Naive B cell (primary cell): ENCODE data around the gene CNTN5. TPM values are rescaled to one million over a fixed set of nuclear protein-coding genes. Genes with fewer than 3 reads are reported as not detected.
"Not testable (repeated sequence)": the region's sequence is repeated elsewhere in the genome, so short reads cannot be mapped to it uniquely, and the experiment has no call there.

ENCODE experiments used
- ATAC-seq, 2 donors: fragments of 150-1000 bp; cut with Tn5 transposase; 2 replicates each; pipeline ENCODE4 v1.10.0; 2021; ENCODE audit warnings: low read depth in 2 of 2, mild to moderate bottlenecking in 2 of 2, moderate library complexity in 2 of 2
- DNase-seq: peaks from one replicate; pipeline ENCODE4 v3.0.0; 2022
- H3K27ac Mint-ChIP-seq, 6 donors: one replicate each; pipeline ENCODE4 v1.8.0; 2020 to 2022; ENCODE audit warnings: mild to moderate bottlenecking in 6 of 6, mixed read lengths in 6 of 6, moderate library complexity in 5 of 6, inconsistent platforms in 2 of 6
- H3K27me3 Mint-ChIP-seq, 3 donors: one replicate each; pipeline ENCODE4 v1.8.0; 2021 to 2022; ENCODE audit warnings: mixed read lengths in 3 of 3, mild to moderate bottlenecking in 1 of 3
- H3K36me3 Mint-ChIP-seq, 2 donors: one replicate each; pipeline ENCODE4 v1.8.0; 2020 to 2022; ENCODE audit warnings: mixed read lengths in 2 of 2, inconsistent platforms in 1 of 2, mild to moderate bottlenecking in 1 of 2
- H3K4me1 Mint-ChIP-seq, 3 donors: one replicate each; pipeline ENCODE4 v1.8.0; 2020 to 2022; ENCODE audit warnings: mixed read lengths in 3 of 3, inconsistent platforms in 1 of 3, mild to moderate bottlenecking in 1 of 3, moderate library complexity in 1 of 3
- H3K4me3 Mint-ChIP-seq, 8 donors: one replicate each; pipeline ENCODE4 v1.8.0; 2020 to 2022; ENCODE audit warnings: mild to moderate bottlenecking in 8 of 8, mixed read lengths in 8 of 8, moderate library complexity in 8 of 8, inconsistent platforms in 2 of 8
- H3K9me3 Mint-ChIP-seq, 7 donors: one replicate each; pipeline ENCODE4 v1.8.0; 2020 to 2022; ENCODE audit warnings: mixed read lengths in 7 of 7, mild to moderate bottlenecking in 5 of 7, inconsistent platforms in 2 of 7, moderate library complexity in 1 of 7
- polyA plus RNA-seq, 6 donors: library from polyadenylated mRNA; unstranded; fragments of 300-500 nt; fragmentation: Illumina TruSeq; gene quantifications; one replicate each; pipeline ENCODE4 v1.2.3, GENCODE V29; 2021; ENCODE audit warnings: low read depth in 6 of 6

CNTN5 gene
- polyA plus RNA-seq, 6 donors from 2014 or later = not detected

DNA sequence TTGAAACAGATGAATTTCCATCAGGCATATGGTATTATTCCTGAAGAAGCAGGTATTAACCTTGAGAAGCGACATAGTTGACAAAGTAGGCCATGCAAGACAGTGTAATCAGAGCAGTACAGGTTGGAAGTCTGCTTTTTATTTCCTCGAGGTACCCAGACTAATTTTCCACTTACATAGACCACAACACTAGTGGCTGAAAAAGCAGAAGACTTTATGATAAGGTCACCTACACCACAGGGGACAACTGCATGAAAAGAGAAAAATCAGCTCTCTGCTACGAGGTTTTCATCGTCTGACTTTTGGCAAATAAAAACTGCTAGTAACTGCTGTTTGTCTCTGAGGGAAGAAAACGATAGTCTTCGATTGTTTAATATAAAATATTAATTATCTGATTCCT, 77.5 kb downstream of the CNTN5 start:
- no peak for DNase-seq
- Mint-ChIP-seq H3K27me3 (no peaks in the 10 kb centered on the region), H3K36me3 (no peaks in the 10 kb centered on the region), H3K4me3 (no peak overlapping the region), H3K4me1 (no peaks in the 10 kb centered on the region), H3K9me3 (peaks cover 0 to 15% (median 5%) of the 10 kb centered on the region in 7 donors), H3K27ac (no peak overlapping the region)
- ATAC-seq = no peak

DNA sequence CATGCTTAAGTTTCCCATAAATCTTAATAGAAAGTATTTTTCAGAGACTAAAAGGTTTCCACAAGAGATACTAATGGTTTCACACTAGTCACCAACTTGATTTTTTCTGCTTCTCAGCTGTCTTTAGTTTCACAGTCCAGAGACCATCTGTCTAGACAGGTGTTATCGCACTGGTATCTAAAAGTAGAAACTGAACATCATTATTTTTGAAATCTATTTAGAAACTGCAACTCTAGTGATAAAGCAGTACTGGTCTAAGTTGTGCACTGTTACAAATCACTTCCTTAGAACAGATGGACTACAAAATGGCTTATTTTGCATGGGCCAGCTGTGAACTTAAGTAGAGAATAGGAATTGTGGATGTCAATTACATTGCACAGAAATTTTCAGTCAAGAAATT, 78.0 kb downstream of the CNTN5 start:
- Mint-ChIP-seq H3K9me3 (peaks cover 0 to 15% (median 8%) of the 10 kb centered on the region in 7 donors), H3K27me3 (no peaks in the 10 kb centered on the region), H3K4me1 (no peaks in the 10 kb centered on the region), H3K36me3 (no peaks in the 10 kb centered on the region), H3K4me3 (no peak overlapping the region), H3K27ac (no peak overlapping the region)
- ATAC-seq (no peak), DNase-seq (no peak)

DNA sequence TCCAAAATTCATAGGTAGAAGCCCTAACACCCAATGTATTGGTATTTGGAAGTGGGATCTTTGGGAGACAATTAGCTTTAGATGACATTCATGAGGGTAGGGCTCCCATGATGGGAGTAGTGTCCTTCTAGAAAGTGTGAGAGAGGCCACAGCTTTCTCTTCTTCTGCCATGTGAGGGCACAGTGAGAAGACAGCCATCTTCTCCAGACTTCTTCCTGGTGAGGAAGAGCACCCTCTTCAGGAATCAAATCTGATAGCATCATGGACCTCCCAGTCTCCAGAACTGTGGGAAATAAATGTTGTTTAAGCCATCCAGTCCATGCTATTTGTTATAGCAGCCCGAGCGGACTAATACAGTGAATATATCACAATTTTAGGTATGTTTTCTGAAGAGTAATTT, 96.9 kb downstream of the CNTN5 start:
- Mint-ChIP-seq H3K36me3 (no peaks in the 10 kb centered on the region), H3K27me3 (no peaks in the 10 kb centered on the region)
- no peak for ATAC-seq

DNA sequence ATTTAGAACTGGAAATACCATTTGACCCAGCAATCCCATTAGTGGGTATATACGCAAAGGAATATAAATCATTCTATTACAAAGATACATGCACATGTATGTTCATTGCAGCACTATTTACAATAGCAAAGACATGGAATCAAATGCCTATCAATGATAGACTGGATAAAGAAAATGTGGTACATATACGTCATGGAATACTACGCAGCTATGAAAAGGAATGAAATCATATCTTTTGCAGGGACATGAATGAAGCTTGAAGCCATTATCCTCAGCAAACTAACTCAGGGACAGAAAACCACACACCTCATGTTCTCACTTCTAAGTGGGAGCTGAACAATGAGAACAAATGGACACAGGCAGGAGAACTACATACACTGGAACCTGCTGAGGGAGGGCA, 113.1 kb downstream of the CNTN5 start:
- not testable (repeated sequence) for ATAC-seq, H3K36me3 Mint-ChIP-seq, H3K27ac Mint-ChIP-seq, H3K4me3 Mint-ChIP-seq, H3K27me3 Mint-ChIP-seq, DNase-seq, H3K4me1 Mint-ChIP-seq
- peaks cover 0 to 44% (median 11%) of the 10 kb centered on the region in 7 donors for H3K9me3 Mint-ChIP-seq

More for the DNA sequence above, 96.9 kb downstream of the CNTN5 start:
- Mint-ChIP-seq H3K4me3 (no peak overlapping the region), H3K9me3 (peaks cover 0 to 14% (median 6%) of the 10 kb centered on the region in 7 donors), H3K4me1 (no peaks in the 10 kb centered on the region), H3K27ac (no peak overlapping the region)
- DNase-seq = no peak

DNA sequence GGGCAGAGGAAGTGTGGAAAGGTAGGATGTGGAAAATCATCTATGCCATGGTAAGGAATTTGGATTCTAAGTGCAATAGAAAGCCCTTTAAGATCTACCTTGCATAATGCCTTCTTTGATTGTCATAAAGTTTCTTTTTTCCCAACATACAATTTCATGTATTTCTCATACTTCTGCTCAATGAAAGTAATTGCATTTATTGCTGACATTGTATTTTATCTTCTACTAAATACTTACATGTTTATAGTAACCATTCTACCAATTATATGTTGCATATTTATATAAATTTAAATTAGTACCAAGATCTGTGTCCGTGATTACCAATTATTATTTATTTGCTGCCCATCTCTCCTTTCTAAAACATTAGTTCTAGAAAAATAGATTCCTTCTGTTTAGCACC, 114.8 kb downstream of the CNTN5 start:
- Mint-ChIP-seq H3K9me3 (peaks cover 0 to 33% (median 10%) of the 10 kb centered on the region in 7 donors), H3K4me3 (no peak overlapping the region), H3K4me1 (no peaks in the 10 kb centered on the region), H3K27ac (no peak overlapping the region), H3K36me3 (no peaks in the 10 kb centered on the region), H3K27me3 (no peaks in the 10 kb centered on the region)
- DNase-seq = no peak
- no peak for ATAC-seq

DNA sequence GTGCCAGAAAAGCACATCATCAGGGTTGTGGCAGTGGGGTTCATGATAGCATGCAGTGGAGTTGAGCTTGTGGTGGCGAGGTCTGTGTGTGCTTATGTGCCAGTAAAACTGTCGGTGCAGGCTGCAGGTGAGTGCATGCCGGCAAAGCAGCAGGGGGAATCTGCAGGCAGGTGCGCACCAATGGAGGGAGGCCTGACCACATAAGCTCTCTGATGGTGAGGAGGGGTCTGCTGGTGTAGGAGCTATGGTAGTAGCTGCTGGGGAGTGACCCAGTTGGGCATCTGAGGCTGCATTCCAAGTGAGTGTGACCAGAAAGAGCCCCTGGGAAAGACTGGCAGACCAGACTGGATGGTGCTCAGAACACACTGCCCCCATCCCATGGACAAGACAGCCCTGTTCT, 121.5 kb downstream of the CNTN5 start:
- no peak for DNase-seq
- Mint-ChIP-seq H3K4me1 (no peaks in the 10 kb centered on the region), H3K36me3 (no peaks in the 10 kb centered on the region), H3K27ac (no peak overlapping the region), H3K9me3 (peaks cover 0 to 5% (median 5%) of the 10 kb centered on the region in 7 donors), H3K27me3 (no peaks in the 10 kb centered on the region), H3K4me3 (no peak overlapping the region)
- no peak for ATAC-seq

DNA sequence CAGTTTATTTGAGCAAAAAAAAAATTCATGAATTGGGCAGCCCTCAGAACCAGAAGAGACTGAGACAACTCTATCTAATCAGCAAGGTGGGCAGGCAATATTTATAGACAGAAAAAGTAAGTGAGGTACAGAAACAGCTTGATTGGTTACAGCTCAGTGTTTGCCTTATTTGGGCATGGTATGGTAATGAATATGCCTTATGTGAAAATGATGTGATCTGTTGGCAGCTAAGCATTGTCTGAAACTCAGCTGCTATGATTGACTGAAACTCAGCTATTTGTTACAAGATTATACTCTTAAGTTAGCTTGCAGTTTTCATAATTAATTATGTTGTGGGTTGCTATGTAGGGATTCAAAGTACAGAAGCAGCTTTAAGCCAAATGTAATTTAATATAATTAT, 127.6 kb downstream of the CNTN5 start:
- DNase-seq = no peak
- Mint-ChIP-seq H3K36me3 (no peaks in the 10 kb centered on the region), H3K4me3 (no peak overlapping the region), H3K27ac (no peak overlapping the region), H3K4me1 (no peaks in the 10 kb centered on the region), H3K9me3 (peaks cover 0 to 16% (median 1%) of the 10 kb centered on the region in 7 donors), H3K27me3 (no peaks in the 10 kb centered on the region)
- no peak for ATAC-seq

DNA sequence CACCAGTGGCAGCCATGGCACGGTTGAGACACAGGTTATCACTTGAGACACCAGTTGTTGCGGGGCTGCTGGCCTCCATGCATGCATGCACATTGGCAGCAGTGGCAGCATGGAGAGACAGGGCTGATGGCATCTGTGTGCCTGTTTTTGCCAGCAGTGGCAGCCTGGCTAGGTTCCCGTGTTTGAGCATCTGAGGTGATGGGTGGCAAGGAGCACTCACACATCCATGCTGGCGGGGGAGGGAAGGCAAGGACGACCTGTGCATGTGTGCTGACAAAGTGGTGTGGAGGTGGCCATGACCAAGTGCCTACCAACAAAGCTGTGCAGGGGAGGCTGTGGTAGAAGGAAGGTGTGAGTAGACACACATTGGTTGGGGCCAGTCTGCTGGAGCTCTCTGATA, 133.5 kb downstream of the CNTN5 start:
- no peak overlapping the region for H3K27ac Mint-ChIP-seq
- no peaks in the 10 kb centered on the region for H3K27me3 Mint-ChIP-seq
- no peaks in the 10 kb centered on the region for H3K36me3 Mint-ChIP-seq
- no peaks in the 10 kb centered on the region for H3K4me1 Mint-ChIP-seq
- H3K9me3 Mint-ChIP-seq = peaks cover 0 to 13% (median 2%) of the 10 kb centered on the region in 7 donors
- H3K4me3 Mint-ChIP-seq = no peak overlapping the region
- ATAC-seq (no peak), DNase-seq (no peak)

DNA sequence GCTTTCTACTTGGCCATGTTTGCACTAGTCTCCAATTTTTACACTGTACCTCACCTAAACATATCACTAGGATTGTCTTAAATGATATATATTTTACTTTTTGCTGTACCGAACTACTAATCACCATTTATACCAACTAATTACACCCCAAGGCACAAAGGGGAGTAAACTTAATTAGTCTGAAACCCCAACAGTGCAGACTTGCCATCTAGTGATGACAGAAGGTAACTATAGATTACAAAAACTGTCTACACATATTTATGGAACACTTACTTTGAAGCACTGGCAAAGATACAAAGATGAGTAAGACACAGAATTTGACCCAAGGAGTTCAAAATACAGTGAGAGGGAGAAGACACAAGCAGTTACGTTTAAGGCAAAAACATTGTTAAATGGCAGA, 139.7 kb downstream of the CNTN5 start:
- DNase-seq = no peak
- Mint-ChIP-seq H3K27me3 (no peaks in the 10 kb centered on the region), H3K4me3 (no peak overlapping the region), H3K36me3 (no peaks in the 10 kb centered on the region), H3K4me1 (no peaks in the 10 kb centered on the region), H3K9me3 (no peaks in the 10 kb centered on the region), H3K27ac (no peak overlapping the region)
- ATAC-seq = no peak

DNA sequence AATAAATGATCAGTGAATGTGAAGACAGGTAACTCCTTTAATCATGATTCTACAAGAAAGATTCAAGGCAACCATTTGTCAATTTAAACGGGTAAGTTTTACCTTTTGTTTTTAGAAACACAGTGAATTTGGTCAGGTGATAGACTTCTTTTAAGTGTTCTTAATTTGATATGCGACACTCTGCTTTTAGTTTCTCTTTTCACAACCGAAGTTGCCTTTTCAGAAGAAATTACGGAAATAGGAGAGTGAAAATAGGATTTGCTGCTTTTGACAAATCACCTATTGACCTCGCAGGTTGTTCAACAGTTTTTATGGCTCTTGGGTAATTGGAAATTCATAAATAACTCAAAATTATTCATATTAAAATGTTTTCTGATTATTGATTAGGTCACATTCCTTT, 142.1 kb downstream of the CNTN5 start:
- no peak for ATAC-seq
- no peak overlapping the region for H3K4me3 Mint-ChIP-seq
- H3K9me3 Mint-ChIP-seq = no peaks in the 10 kb centered on the region
- H3K36me3 Mint-ChIP-seq = no peaks in the 10 kb centered on the region
- H3K4me1 Mint-ChIP-seq = no peaks in the 10 kb centered on the region
- H3K27ac Mint-ChIP-seq = no peak overlapping the region
- DNase-seq = no peak
- no peaks in the 10 kb centered on the region for H3K27me3 Mint-ChIP-seq

DNA sequence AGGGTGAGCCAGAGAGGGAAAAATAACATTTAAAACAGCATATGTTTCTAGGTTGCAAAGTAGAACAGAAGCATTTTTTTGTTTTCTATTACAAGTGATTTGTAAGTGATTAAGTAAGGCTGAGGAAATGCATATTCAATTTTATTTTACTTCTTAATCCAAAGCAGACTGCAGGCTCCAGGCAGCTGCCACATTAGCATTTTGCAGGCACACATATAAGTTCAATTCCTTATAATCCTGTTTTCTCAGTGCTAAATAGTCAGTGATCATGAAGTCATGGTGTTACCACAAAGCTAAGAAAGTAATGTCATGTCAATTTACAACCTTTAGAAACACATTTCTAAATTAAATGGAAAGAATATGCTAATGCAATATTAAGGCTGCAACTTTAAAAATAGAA, 149.8 kb downstream of the CNTN5 start:
- H3K27ac Mint-ChIP-seq = no peak overlapping the region
- DNase-seq (no peak), ATAC-seq (no peak)
- H3K36me3 Mint-ChIP-seq = no peaks in the 10 kb centered on the region
- H3K9me3 Mint-ChIP-seq = peaks cover 0 to 3% (median 2%) of the 10 kb centered on the region in 7 donors
- no peaks in the 10 kb centered on the region for H3K27me3 Mint-ChIP-seq
- H3K4me1 Mint-ChIP-seq = no peaks in the 10 kb centered on the region
- no peak overlapping the region for H3K4me3 Mint-ChIP-seq

DNA sequence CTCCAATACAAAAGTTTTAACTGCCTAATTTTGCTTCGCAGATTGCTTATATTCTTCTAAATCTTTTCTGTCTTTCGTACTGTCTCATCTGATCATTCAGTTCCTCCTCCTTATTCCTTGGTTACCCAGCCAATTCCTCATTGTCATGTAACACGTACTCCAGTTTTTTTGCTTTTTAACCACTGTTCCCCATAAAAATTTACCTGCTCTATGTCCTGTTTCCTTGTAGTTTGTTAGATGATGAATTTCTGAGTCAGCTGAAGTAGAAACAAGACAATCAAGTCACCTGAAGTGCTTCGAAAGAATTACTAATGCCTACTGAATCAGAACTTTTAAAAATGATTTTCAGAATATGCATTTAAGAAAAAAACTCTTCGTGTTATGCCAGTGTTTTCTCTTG, 150.6 kb downstream of the CNTN5 start:
- H3K27ac Mint-ChIP-seq = no peak overlapping the region
- peaks cover 0 to 3% (median 2%) of the 10 kb centered on the region in 7 donors for H3K9me3 Mint-ChIP-seq
- no peak for DNase-seq
- ATAC-seq = no peak
- no peaks in the 10 kb centered on the region for H3K4me1 Mint-ChIP-seq
- H3K27me3 Mint-ChIP-seq = no peaks in the 10 kb centered on the region
- no peaks in the 10 kb centered on the region for H3K36me3 Mint-ChIP-seq
- H3K4me3 Mint-ChIP-seq = no peak overlapping the region

DNA sequence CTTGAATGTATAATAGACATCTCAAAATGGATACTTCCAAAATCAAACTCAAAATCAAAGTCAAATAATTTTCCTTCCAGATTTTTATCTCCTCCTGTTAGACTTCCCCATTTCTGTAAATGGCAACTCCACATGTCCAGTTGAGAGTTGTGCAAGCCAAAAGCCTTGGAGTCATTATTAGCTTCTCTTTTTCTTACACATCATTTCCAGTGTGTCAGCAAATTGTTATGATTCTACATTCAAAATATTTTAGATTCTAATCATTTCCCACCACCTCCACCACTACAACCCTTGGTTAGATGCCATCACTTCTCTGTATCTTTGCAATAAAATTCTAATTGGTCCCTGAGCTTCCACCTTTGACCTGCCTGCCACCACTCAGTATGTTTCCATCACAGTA, 155.7 kb downstream of the CNTN5 start:
- no peaks in the 10 kb centered on the region for H3K36me3 Mint-ChIP-seq
- peaks cover 0 to 17% (median 4%) of the 10 kb centered on the region in 7 donors for H3K9me3 Mint-ChIP-seq
- ATAC-seq (no peak), DNase-seq (no peak)
- H3K4me3 Mint-ChIP-seq = no peak overlapping the region
- no peaks in the 10 kb centered on the region for H3K27me3 Mint-ChIP-seq
- H3K27ac Mint-ChIP-seq = no peak overlapping the region
- H3K4me1 Mint-ChIP-seq = no peaks in the 10 kb centered on the region

DNA sequence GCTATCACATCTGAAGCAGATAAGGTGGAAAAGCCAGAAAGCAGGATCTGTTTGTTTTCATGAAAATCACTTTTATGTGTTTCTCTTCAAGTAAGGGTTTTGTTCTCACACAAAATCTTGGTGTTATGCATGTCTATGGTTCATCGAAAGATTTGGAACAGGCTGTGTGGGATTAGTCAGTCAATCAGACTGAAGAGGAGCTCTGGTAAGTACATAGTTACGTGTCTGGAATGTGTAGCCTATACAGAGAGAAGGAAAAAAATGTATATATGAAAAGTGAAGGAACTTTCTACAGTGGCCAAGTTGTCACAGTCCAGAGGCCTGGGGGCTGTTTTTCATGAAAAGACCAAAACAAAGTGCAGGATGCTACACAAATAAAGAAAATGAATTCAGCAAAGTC, 156.7 kb downstream of the CNTN5 start:
- H3K9me3 Mint-ChIP-seq = peaks cover 0 to 17% (median 3%) of the 10 kb centered on the region in 7 donors
- no peak overlapping the region for H3K27ac Mint-ChIP-seq
- no peak for ATAC-seq

DNA sequence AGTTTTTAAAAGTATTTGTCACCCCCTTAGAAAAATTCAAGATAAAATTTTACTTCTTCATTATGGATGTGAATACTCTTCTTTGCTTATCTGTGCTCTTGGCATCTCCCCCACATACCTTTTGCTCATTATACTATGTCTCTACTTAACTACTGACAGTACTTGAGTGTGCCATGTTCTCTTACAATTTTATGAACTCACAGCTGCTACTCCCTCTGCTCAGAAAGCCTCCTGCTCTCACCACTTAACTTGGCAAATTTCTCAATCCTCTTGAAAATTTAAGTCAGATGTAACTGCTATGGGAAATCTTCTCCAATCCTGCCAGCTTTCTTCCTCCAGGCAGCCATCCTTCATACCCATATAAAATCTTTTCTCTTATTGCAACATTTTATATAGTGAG, 163.4 kb downstream of the CNTN5 start:
- DNase-seq (no peak), ATAC-seq (no peak)
- H3K27me3 Mint-ChIP-seq = no peaks in the 10 kb centered on the region
- no peaks in the 10 kb centered on the region for H3K36me3 Mint-ChIP-seq
- no peaks in the 10 kb centered on the region for H3K4me1 Mint-ChIP-seq
- peaks cover 0 to 14% (median 3%) of the 10 kb centered on the region in 7 donors for H3K9me3 Mint-ChIP-seq
- H3K27ac Mint-ChIP-seq = no peak overlapping the region
- no peak overlapping the region for H3K4me3 Mint-ChIP-seq

More for the DNA sequence above, 156.7 kb downstream of the CNTN5 start:
- Mint-ChIP-seq H3K4me1 (no peaks in the 10 kb centered on the region), H3K4me3 (no peak overlapping the region), H3K36me3 (no peaks in the 10 kb centered on the region), H3K27me3 (no peaks in the 10 kb centered on the region)
- no peak for DNase-seq
